ENCODE results near the gene TSPO. TPM values are rescaled to one million over a fixed set of nuclear protein-coding genes. Genes with fewer than 3 reads are reported as not detected.

Gene TSPO
- polyA plus RNA-seq, 1 of the 3 experiments (the other 2 are of a cell fraction): 156 TPM

- WGBS (ENCODE audit: low lambda C conversion rate): no CpG with 5 or more reads among the region's 5 CpGs
- ChIA-PET CTCF (interaction anchor here (1.0 to 1.6 kb wide), 2 partner anchors 12 kb away, joined by 3 to 4 read pairs; no protein-coding TSS in a partner anchor), POLR2A (no interaction called here)
- Histone ChIP-seq H4K20me1 (ENCODE audit: insufficient read depth) (no peaks in the 10 kb centered on the region), H3K4me1 (ENCODE audit: control insufficient read depth in 1 of 2, insufficient read depth in 2 of 2, low read depth in 1 of 2, low read length in 1 of 2) (no peaks in the 10 kb centered on the region), H2AFZ (ENCODE audit: low read depth) (no peak overlapping the region), H3K27ac (ENCODE audit: low read depth in 2 of 2, low read length in 1 of 2) (no peak overlapping the region), H3K9me2 (no peaks in the 10 kb centered on the region), H3K9ac (no peak overlapping the region), H3K9me3 (no peaks in the 10 kb centered on the region), H3F3A (replicated peaks; ENCODE audit: insufficient read depth) (no peaks in the 10 kb centered on the region), H3K4me3 (ENCODE audit: low read depth in 2 of 2, low read length in 1 of 2) (no peak overlapping the region), H3K4me2 (no peak overlapping the region), H3K27me3 (ENCODE audit: insufficient read depth) (no peaks in the 10 kb centered on the region), H3K79me2 (ENCODE audit: insufficient read depth) (no peaks in the 10 kb centered on the region), H3K36me3 (replicated peaks in 1 of 2; ENCODE audit: control insufficient read depth in 1 of 2, insufficient read depth in 2 of 2, low read length in 1 of 2) (no peaks in the 10 kb centered on the region)
- TF ChIP-seq GATA2 (CRISPR knock-in tag; IDR thresholded peaks at IDR 0.05) (no peak), RXRA (IDR thresholded peaks at IDR 0.05; ENCODE audit: borderline replicate concordance, low read depth) (peak; percentile 18; the same call in 1 of the 2 replicates)
- DNase-seq: peak; percentile 25
These were observed 24.7 kb upstream of the TSPO start for GRCh38 chr22:43126501-43127165.

DNA sequence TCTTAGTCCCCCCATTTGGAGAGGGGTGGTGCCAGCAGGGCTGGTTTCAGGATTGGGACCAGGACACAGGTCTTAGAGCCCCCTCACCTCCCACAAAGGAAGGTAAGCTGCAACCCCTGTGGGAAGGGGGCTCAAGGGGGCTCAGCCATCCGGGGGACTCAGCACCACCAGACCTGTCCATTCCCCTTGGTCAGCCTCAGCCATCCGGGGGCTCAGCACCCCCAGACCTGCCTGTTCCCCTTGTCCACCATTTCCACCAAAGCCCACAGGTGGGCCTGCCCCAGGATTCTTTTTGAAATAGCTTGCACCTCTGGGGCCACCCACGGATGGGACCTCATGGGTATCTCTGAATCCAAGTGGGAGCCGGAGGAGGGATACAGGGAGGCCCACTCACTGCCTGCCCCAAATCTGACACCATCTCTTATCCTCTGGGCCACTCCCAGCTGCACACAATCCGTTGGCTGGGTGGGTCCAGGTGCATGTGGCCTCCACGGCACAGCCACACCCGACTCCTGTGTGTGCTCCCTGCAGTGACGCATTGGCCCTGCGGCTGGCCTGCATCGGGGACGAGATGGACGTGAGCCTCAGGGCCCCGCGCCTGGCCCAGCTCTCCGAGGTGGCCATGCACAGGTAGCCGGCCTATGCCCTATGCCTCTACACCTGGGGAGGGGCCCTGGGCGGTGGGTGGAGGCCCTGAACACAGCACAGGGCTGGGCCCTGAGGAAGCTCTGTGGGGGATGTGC, 24.0 kb upstream of the TSPO start:
- DNase-seq: no peak
- no peaks in the 10 kb centered on the region for H3K79me2 ChIP-seq (ENCODE audit: insufficient read depth)
- H3K27me3 ChIP-seq (ENCODE audit: insufficient read depth): no peaks in the 10 kb centered on the region
- no peaks in the 10 kb centered on the region for H3K36me3 ChIP-seq (replicated peaks in 1 of 2; ENCODE audit: control insufficient read depth in 1 of 2, insufficient read depth in 2 of 2, low read length in 1 of 2)
- H3K4me2 ChIP-seq: no peak overlapping the region
- H4K20me1 ChIP-seq (ENCODE audit: insufficient read depth): no peaks in the 10 kb centered on the region
- H3K4me3 ChIP-seq (ENCODE audit: low read depth in 2 of 2, low read length in 1 of 2): no peak overlapping the region
- no peak overlapping the region for H3K27ac ChIP-seq (ENCODE audit: low read depth in 2 of 2, low read length in 1 of 2)
- no peaks in the 10 kb centered on the region for H3K4me1 ChIP-seq (ENCODE audit: control insufficient read depth in 1 of 2, insufficient read depth in 2 of 2, low read depth in 1 of 2, low read length in 1 of 2)
- no peaks in the 10 kb centered on the region for H3F3A ChIP-seq (replicated peaks; ENCODE audit: insufficient read depth)
- no peaks in the 10 kb centered on the region for H3K9me3 ChIP-seq
- ChIA-PET CTCF (interaction anchor here (1.6 kb wide), 1 partner anchor 11 kb away, joined by 4 read pairs; no protein-coding TSS in a partner anchor), POLR2A (no interaction called here)
- no peak overlapping the region for H2AFZ ChIP-seq (ENCODE audit: low read depth)
- no peaks in the 10 kb centered on the region for H3K9me2 ChIP-seq
- WGBS (ENCODE audit: low lambda C conversion rate): no CpG with 5 or more reads among the region's 17 CpGs
- H3K9ac ChIP-seq: no peak overlapping the region
- TF ChIP-seq FOXM1 (IDR thresholded peaks at IDR 0.05; ENCODE audit: low read depth): no peak
- TF ChIP-seq MEF2A (IDR thresholded peaks at IDR 0.05; ENCODE audit: borderline replicate concordance, low read depth): no peak
- no peak for TF ChIP-seq POLR2AphosphoS5 (IDR thresholded peaks at IDR 0.05; ENCODE audit: low read depth, low read length)
- TF ChIP-seq ZBTB33 (IDR thresholded peaks at IDR 0.05; ENCODE audit: borderline replicate concordance, low read depth): no peak
- TF ChIP-seq PBX3 (IDR thresholded peaks at IDR 0.05): no peak
- no peak for TF ChIP-seq USF2 (IDR thresholded peaks at IDR 0.05; ENCODE audit: borderline replicate concordance, low read depth, low read length)
- TF ChIP-seq ELF1 (IDR thresholded peaks at IDR 0.05): no peak
- TF ChIP-seq RAD21 (IDR thresholded peaks at IDR 0.05; ENCODE audit: low read length): no peak
- no peak for TF ChIP-seq CHD2 (IDR thresholded peaks at IDR 0.05; ENCODE audit: low read length, partially characterized antibody)
- TF ChIP-seq YY1 (IDR thresholded peaks at IDR 0.05; ENCODE audit: low read depth): no peak
- no peak for TF ChIP-seq TAF1 (IDR thresholded peaks at IDR 0.05; ENCODE audit: borderline replicate concordance, low read depth, low read length)
- TF ChIP-seq JUND (IDR thresholded peaks at IDR 0.05): no peak
- TF ChIP-seq EZH2phosphoT487 (IDR thresholded peaks at IDR 0.05; ENCODE audit: borderline replicate concordance, low read depth): no peak
- no peak for TF ChIP-seq EP300 (IDR thresholded peaks at IDR 0.05; ENCODE audit: borderline replicate concordance in 1 of 2, low read depth in 1 of 2, low read length in 1 of 2)
- TF ChIP-seq, protein P1, sequence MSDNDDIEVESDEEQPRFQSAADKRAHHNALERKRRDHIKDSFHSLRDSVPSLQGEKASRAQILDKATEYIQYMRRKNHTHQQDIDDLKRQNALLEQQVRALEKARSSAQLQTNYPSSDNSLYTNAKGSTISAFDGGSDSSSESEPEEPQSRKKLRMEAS (IDR thresholded peaks at IDR 0.05; ENCODE audit: low read depth): no peak
- TF ChIP-seq REST (IDR thresholded peaks at IDR 0.05; ENCODE audit: low read depth, low read length): no peak
- no peak for TF ChIP-seq FOSL2 (IDR thresholded peaks at IDR 0.05; ENCODE audit: borderline replicate concordance, low read depth)

Data from SK-N-SH (cell line).